ENCODE results near the gene CTDSPL.
A peak's percentile ranks its signal among the peaks of the same experiment; 100 is the strongest.

Gene CTDSPL

DNA sequence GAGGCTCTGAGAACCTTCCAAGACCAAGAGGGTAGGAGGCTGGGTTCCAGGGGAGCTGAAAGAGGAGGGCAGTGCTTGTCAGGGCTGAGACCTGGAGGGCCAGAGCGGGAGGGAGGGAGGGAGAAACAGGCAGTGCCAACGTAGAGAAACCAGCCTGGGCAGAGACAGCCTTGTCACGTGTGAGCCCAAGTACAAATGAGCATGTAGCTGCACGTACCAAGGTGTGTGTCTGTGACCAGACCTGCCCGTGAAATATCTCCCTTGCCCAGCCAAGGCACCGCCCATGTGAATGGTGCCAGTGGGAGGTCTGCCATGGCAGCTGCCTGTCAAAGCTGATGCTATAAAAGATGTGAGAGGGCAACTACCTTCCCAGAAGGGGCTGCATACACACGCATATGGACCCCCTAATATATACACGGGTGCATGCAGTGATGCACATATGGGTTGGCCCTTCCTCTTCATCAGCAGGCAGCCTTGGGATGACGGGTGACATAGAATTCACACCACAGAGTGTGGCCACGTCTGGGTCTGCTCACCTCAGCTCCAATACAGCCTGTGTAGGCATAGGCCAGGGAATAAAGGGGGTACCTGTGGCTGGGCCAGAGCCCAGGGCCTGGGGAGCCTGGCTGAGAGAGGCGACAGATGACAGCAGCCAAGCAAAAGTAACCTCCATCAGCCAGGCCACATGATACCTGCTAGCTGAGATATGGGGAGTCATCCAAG is 7.8 kb upstream of the CTDSPL start:
- no peak for DNase-seq (ENCODE audit: low spot score)

DNA sequence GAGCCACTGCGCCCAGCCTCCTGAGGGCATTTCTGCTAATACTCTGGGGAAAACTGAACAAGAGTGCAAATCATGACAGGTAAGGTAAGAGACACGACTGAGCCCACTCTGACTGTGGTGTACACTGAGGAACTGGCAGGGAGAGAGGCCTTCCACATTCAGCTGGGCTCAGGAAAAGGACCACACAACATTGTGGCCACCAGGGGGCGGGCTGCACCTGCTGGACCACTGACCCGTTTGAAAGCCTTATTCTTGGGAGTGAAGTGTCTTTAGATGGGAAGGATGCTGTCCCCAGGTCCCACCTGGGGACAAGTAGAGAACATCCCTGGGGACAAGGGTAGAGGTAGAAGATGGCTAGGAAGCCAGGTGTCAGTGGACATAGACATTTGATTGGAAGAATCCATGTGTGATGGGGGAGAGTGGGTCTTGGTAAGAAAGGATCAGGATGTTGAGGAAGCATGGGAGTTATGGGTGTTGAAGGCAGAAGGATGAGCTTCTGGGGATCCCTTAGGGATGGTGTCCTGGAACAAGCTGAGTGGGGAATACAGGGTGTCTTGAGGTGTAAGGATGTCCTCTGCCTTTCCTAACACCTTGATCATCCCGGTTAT is 6.2 kb upstream of the CTDSPL start:
- peak; percentile 82 for DNase-seq (ENCODE audit: low spot score)

DNA sequence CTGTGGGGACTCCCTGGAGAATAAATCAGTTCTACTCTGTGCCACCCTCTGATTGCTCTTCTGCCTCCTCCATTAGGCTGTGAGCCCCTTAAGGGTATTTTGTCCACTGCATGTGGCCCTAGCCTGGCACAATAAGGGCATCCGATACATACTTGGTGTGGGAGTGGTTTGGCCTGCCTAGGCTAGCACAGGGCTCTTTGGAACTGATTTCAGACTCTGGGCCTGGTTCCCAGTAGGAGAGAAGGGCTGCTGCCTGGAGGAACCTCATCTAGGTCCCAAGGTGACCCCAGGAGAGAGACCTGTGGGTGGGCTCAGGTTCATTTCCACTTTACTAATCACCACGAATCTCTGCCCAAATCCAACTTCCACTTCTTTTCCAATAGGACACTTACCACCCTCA is 5.3 kb upstream of the CTDSPL start:
- DNase-seq (ENCODE audit: low spot score) = no peak

DNA sequence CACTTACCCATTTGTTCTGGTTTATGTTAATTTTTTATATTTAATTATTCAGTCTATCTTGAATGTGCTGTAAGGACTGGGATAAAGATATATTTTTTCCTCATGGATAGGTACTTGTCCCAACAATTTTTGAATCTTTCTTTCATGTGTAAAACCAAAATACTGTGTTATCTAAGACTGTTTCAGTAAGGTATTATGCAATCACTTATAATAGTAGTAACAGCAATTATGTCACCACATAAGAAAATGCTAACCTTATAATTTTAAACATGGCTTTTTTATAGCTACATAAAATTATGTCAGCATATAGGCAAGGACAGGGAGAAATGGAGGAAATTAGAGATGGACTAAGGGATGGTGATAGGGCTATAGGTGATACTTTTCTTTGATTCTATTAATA is 2.9 kb upstream of the CTDSPL start:
- no peak for DNase-seq (ENCODE audit: low spot score)

DNA sequence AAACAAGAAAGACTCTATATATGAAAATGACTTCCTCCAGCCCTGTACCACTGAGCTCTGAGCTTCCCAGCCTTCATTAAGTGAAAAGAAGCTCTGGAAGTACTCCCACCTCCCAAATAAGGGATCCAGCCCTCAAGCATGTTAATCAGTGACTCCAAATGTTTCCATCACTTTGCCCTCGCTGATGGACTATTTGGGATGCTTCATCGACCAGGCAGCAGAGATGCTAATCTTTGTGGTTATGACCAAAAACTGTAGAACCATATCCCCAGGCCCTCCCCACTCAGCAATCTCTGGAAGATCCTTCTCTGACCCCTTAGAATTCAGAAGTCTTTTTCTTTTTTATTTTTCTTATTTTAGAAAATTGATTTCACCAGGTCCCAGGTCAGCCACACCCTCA is 2.3 kb upstream of the CTDSPL start:
- DNase-seq (ENCODE audit: low spot score) = no peak

DNA sequence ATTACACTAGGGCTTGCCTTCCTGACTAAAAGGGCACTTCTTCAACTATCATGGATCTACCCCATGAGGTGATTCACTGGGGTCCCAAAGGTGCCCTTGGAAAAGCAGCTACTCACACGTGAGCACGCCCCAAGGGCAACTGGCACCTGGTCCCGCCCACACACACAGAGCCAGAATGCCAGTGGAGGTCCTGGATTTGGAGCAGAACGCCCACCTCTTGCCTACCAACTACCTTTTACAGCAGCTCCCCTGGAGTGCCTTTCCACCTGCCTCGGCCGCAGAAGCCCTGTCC is 1.8 kb upstream of the CTDSPL start:
- DNase-seq (ENCODE audit: low spot score) = no peak

DNA sequence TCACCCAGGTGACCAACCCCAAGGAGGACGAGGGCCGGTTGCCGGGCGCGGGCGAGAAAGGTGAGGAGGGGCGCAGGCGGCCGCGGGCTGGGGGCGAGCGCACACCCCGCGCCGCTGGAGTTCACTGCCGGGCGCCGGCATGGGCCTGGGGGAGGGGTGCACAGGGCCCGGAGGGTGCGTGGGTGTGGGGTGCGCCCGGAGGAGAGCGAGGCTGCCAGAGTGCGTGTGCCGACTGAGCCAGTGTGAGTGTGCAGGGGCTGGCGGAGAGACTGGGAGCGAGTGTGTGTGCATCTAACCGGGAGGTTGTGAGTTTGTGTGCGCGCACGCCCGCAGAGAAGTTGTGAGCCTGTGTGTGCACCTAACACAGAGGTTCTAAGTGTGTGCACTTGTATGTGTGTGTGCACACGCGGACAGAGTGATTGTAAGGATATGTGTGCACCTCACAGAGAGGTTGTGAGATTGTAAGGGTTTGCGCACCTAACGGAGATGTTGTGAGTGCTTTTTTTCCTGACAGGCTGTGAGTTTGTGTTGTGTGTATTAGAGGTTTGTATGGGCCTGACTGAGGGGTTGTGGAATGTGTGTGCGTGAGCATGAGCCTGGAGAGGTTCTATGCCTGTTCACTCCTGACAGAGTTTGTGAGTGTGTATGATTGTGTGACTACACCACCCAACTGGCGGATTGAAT is 681 bp downstream of the CTDSPL start:
- DNase-seq (ENCODE audit: low spot score) = peak; percentile 65

DNA sequence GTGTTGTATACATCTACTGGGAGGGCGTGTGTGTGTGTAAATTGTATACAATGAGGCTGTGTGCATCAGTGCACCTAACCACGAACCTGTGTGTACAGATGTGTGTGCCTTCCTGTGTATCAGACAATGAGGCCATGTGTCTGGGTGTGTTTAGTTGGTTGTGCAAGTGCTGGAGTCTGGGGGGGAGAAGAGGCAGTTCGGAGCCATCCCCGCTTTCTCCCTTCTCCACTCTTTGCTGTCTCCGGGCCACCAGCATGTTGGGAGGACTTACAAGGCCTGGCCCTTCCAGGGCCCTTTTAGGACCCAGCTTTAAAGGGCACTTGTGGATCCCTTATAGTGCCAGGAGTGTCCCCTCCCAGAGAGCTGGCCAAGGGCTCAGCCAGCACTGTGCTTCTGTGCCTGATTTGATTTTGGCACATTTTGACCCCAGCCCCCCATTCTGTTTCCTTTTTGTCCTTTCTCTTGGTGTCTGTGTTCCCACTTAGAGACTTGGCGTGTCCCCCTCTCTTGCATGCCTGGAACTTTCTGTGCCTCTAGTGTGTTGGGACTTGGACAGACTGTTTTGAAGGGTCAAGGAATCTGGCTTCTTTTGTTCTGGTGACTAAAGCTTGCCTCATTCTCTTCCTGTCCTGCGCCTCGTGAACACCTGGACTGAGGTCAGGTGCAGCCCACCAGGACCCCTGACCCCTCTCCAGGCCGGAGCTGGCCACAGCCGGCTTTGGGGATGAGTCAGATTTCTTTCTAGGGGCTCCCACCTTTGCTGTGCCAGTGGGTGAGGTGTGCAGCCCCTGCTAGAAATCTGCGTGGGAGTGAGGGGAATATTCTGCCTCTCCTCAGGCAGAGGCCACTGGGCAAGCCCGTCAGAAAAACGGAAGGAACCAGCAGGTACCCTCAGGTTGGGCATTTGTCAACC is 1.5 kb downstream of the CTDSPL start:
- DNase-seq (ENCODE audit: low spot score) = no peak

DNA sequence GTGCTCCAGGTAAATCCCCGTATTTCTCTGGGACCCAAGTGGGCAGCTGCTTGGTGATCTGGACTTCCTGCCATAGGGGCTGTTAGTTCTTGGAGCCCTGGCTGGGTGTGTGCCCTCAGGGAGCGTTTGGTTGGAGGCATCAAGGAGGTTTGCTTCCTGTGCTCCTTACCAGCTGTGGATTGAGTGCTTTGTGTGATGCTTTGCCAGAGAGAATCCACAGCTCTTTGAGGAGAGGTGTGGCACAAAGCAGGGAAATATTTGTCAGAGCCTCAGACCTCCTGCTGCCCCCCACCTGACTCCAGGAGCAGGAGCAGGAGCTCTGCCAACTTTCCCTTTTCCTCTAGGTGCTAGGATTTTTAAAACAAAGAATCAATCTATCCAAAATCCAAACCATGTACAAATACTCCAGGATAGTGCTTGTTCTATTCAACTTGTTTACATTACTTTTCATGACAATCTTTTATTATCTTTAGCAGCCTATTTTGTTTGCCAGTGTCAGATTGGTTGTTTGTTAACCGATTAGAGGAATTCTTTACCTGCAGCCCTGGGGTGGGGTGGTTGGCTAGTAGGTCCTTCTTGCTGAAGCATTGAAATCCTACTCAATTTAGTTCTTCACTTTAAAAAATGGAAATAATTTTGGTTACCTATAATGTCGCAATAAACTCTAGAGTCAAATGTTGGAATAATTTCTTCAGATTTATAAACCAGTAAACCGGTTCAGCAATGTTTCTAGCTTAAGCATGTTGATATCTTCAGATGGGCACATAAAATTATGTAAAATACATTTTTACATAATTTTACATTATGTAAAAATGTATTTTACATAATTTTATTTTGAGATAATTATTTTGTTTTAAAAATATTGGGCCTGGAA is 2.5 kb downstream of the CTDSPL start:
- no peak for DNase-seq (ENCODE audit: low spot score)

DNA sequence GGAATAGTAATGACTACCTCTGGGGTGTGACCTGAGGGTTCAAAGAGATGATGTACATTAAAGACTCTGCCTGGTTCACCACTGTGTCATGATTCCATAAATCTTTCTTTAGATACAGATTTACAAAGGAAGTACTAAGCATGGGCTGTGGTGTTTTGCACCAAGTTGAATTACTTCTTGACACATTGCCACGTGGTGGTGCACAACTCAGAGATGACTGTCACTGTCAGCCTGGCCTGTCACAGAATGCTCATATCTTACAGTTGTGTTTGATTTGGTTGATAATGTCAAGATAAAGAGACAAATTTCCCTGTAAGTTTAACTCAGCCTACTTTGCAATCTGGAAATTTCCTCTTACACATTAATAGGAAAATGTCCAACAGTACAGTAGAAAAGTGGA is 3.2 kb downstream of the CTDSPL start:
- no peak for DNase-seq (ENCODE audit: low spot score)

DNA sequence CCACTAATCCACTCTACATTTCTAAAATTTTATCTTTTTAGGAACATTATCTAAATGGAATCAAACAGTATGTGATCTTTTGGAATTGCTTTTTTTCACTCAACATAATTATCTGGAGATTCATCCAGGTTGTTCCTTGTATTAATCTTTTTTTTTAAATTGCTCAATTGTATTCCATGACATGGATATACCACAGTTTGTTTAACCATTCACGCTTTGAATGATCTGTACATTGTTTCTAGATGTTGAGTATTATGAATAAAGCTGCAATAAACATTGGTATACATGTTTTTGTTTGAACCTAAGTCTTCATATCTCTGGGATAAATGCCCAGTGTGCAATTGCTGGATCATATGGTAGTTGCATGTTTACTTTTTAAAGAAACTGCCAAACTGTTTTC is 5.5 kb downstream of the CTDSPL start:
- DNase-seq (ENCODE audit: low spot score) = no peak

DNA sequence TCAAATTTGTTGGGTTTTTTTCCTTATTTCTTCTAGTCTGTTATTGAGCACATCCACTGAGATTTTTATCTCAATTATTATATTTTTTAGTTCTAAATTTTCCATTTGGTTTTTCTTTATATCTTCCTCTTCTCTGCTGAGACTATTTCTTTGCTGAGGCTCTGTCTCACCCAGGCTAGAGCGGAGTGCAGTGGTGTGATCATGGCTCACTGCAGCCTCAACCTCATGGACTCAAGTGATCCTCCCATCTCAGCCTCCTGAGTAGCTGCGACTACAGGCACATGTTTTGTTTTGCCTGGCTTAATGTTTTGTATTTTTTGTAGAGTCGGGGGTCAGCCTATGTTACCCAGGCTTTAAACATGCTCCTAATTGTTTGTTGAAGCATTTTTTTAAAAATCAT is 10.2 kb downstream of the CTDSPL start:
- no peak for DNase-seq (ENCODE audit: low spot score)

DNA sequence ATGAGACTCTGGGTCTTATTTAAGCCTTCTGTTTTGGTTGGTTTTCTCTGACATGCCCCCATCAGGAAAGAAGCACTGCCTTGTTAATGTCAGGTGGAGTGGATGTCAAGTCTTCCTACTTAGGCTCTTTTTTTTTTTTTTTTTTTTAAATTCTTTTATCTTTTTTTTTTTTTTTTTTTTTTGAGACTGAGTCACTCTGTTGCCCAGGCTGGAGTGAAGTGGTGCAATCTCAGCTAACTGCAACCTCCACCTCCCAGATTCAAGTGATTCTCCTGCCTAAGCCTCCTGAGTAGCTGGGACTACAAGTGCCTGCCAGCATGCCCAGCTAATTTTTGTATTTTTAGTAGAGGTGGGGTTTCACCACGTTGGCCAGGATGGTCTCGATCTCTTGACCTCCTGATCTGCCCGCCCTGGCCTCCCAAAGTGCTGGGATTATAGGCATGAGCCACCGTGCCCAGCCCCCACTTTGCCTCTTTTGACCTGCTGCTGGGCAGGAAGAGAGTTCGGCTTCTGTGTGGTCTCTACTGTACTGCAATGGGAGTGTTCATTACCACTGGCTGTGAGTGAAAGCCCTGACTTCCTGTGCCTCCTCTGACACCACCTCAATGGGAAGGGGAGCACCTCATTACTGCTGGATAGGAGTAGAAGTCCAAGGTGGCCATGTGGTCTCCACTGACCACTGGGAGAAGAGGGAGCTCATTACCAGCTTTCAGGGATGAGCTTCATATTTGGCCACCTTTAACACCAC is 10.9 kb downstream of the CTDSPL start:
- DNase-seq (ENCODE audit: low spot score) = no peak

DNA sequence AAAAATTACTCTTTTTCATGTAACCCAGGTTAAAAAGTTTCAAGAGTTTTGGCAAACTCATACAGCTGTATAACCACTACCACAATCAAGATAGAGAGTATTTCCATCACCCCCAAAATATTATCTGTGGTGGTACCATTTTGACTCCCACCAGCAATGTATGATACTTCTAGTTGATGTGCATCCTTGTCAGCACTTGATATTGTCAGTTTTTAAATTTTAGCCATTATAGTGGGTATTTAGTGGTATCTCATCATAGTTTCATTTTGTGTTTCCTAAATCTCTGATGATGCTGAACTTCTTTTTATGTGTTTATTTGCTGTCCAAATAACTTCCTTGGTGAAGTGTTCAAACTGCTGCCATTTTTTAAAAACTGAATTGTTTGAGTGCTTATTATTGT is 14.6 kb downstream of the CTDSPL start:
- no peak for DNase-seq (ENCODE audit: low spot score)

DNA sequence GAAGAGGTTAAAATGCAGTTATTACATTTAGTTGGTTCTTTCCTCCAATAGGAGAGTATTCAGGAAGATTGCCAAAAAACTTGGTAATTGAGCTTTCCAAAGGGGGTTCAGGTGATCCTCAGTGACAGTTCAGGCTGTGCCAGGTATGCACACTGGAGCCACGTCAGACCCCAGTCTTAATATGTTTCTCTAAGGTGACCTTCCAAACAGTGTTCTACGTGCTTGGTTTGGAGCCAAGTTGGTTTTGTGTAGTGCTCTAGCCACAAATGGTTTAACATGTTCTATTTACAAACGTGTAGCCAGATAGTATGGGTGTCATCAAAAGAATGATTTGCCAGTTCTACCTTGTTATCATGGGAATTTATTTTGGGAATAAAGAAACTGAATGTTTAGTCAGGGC is 21.0 kb downstream of the CTDSPL start:
- DNase-seq (ENCODE audit: low spot score) = no peak

DNA sequence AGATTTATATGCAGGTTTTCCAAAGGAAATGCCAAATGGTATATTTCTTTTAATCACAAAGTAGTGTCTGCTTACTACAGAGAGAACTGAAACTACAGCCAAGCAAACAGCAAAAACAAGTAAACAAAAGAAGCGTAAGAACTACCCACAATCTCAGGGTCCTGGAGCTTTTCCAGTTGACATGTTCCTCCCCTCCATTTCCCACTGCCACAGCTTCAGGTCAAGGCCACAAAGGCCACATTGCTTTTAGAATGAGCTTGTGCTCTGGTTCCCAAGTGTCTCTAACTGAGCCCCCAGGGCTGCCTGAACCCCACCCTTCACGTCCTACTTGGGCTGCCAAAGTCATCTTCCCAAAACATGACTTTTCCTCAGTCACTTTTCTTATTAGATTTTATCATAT is 24.1 kb downstream of the CTDSPL start:
- DNase-seq (ENCODE audit: low spot score) = no peak

DNA sequence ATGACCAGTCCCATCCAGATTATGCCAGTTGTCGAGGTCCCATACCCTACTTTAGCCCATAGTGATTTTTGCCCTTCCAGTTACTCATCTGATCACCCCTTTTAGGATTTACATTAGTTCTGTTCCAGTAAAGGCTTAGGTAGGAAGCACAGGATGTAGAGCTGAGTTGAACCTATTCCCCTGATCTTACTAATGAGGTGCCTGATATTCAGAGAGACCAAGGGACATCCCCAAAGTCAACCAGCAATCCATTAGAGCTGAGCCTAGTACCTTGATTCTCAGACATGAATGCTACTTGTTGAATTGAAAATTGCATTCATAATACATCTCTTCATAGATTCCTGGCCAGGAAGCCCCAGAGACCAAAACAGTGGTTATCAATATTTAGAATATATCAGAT is 24.7 kb downstream of the CTDSPL start:
- DNase-seq (ENCODE audit: low spot score) = no peak

DNA sequence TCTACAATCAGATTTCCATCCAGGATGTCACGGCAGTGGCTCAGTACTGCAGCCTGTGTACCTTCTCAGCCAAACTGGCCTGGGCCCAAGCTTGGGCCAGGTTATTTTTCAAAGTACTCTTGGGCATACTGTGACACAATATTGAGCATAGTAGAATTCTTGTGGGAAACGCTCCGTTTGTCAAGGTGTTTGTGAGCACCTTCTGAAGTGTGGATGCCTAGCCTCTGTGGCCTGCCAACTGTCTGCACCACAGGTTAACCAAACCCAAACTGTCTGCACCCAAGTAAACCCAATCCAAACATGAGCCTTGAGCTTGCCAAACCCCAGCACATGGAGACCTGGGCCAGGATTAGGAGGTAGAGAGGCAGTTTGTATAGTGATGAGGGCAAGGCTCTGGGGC is 25.4 kb downstream of the CTDSPL start:
- no peak for DNase-seq (ENCODE audit: low spot score)

DNA sequence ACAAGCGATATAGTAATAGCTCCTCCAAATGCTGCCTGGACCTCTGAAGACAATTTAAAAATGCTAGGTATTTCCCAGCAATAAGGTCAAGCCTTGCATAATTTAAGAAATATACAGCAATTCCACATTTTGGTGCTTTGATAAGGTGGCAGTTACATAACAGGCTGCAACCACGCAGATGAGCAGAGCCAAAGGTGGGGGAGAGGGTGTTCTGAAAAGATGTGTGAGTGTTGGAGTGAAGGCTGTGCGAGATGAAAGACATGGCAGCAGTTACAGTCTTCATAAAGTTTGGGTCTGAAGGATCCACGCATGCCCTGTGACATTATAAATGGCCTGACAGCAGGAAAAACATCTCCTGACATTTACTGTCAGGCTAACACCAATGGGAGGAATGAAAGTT is 26.1 kb downstream of the CTDSPL start:
- DNase-seq (ENCODE audit: low spot score) = no peak

DNA sequence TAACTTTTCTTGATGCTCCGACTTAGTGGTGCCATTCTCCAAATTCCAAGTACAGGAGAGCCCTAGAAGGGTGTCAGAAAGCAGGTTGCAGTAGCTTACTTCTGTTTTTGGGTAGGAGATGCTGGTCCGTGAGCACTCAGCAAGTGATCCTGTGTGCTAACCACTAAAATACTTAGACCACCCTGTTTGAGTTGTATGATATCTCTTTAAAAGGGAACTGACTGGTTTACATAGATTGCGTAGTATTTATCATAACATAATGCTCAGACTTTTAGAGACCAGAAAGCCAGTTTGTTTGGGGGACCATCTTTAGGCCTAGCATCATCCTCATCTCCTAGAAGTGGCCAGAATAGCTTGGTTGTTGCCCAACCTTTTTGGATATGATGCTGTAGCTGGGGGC is 26.7 kb downstream of the CTDSPL start:
- DNase-seq (ENCODE audit: low spot score) = no peak

DNA sequence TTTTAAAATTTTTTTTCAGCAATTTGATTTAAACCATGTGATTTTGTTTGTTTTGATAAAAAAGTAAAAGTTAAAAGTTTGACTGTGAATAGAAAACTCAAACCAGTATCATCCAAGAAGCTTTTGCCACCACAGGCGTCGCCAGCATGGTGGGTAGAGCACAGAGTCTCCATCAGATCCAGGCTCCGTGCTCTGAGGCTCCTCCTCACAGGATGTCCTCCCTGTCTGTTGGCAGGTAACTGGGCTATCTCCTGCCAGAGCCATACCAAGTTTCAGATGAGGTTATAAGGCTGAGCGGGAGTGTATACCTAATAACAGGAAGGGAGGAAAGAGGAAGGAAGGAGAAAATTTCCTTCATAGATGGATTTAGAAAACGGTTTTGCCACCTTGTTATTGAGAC is 28.8 kb downstream of the CTDSPL start:
- no peak for DNase-seq (ENCODE audit: low spot score)
